Liver (tissue), 9 donors: ENCODE measurements around the gene NUDT12. TPM values are rescaled to one million over a fixed set of nuclear protein-coding genes. Genes with fewer than 3 reads are reported as not detected.

Source experiments
- DNase-seq: peaks from one replicate; pipeline ENCODE4 v3.0.0-alpha.2; 2017; ENCODE audit warnings: low spot score
- H3K27ac ChIP-seq, 2 donors: one replicate each; pipeline ENCODE4 v1.7.0; 2013; ENCODE audit warnings: inconsistent platforms in 2 of 2, low read length in 2 of 2, control low read depth in 1 of 2, low read depth in 1 of 2, mild to moderate bottlenecking in 1 of 2
- H3K27me3 ChIP-seq, 4 donors: one replicate each; pipeline versions ENCODE4 v1.6.1 to v1.7.0; 2013; ENCODE audit warnings: low read length in 3 of 4, inconsistent platforms in 1 of 4, mild to moderate bottlenecking in 1 of 4, moderate library complexity in 1 of 4; ENCODE audit not compliant: control insufficient read depth in 4 of 4, insufficient read depth in 4 of 4
- H3K36me3 ChIP-seq, 4 donors: one replicate each; pipeline versions ENCODE4 v1.6.1 to v1.7.0; 2013; ENCODE audit warnings: low read length in 3 of 4, mild to moderate bottlenecking in 3 of 4, low read depth in 1 of 4, moderate library complexity in 1 of 4; ENCODE audit not compliant: control insufficient read depth in 4 of 4, insufficient read depth in 3 of 4
- H3K4me1 ChIP-seq, 4 donors: one replicate each; pipeline versions ENCODE4 v1.6.1 to v1.7.0; 2013; ENCODE audit warnings: low read length in 3 of 4, mild to moderate bottlenecking in 3 of 4, moderate library complexity in 1 of 4; ENCODE audit not compliant: control insufficient read depth in 4 of 4, insufficient read depth in 4 of 4
- H3K4me3 ChIP-seq, 3 donors: one replicate each; pipeline versions ENCODE4 v1.6.1 to v1.7.0; 2013; ENCODE audit warnings: low read length in 3 of 3, control low read depth in 1 of 3, low read depth in 1 of 3, mild to moderate bottlenecking in 1 of 3
- H3K9ac ChIP-seq, 2 donors: one replicate each; pipeline ENCODE4 v1.7.0; 2013; ENCODE audit warnings: low read length in 2 of 2, mild to moderate bottlenecking in 2 of 2, moderate library complexity in 2 of 2, control low read depth in 1 of 2, low read depth in 1 of 2
- H3K9me3 ChIP-seq, 4 donors: one replicate each; pipeline versions ENCODE4 v1.6.1 to v1.7.0; 2013; ENCODE audit warnings: low read length in 3 of 4; ENCODE audit not compliant: control insufficient read depth in 4 of 4
- ATF3 ChIP-seq: IDR thresholded peaks from 2 replicates; pipeline ENCODE4 v1.6.1; 2016; ENCODE audit warnings: antibody characterized with exemption
- CTCF ChIP-seq: fragments of 150-350 bp; IDR thresholded peaks from 2 replicates; pipeline ENCODE4 v1.5.1; 2017; ENCODE audit warnings: improper control_type of control experiment, low read depth, low read length; ENCODE audit not compliant: missing input control
- EGR1 ChIP-seq, 2 donors: IDR thresholded peaks; 2 replicates each; pipeline ENCODE4 v1.6.1; 2016 to 2018; ENCODE audit warnings: antibody characterized with exemption in 2 of 2, low read depth in 2 of 2
- FOXA1 ChIP-seq: IDR thresholded peaks from 2 replicates; pipeline ENCODE4 v1.6.1; 2016; ENCODE audit warnings: antibody characterized with exemption
- FOXA2 ChIP-seq: IDR thresholded peaks from 2 replicates; pipeline ENCODE4 v1.6.1; 2016; ENCODE audit warnings: antibody characterized with exemption
- GABPA ChIP-seq, 2 donors: IDR thresholded peaks in 1 of 2; conservative IDR thresholded peaks in 1 of 2; 2 replicates each; pipeline ENCODE4 v1.6.1; 2016; ENCODE audit warnings: antibody characterized with exemption in 2 of 2, mild to moderate bottlenecking in 1 of 2, moderate library complexity in 1 of 2
- HNF4A ChIP-seq, 2 donors: conservative IDR thresholded peaks; 2 replicates each; pipeline ENCODE4 v1.6.1; 2016; ENCODE audit warnings: antibody characterized with exemption in 2 of 2, mild to moderate bottlenecking in 2 of 2
- HNF4G ChIP-seq: IDR thresholded peaks from 2 replicates; pipeline ENCODE4 v1.6.1; 2016; ENCODE audit warnings: antibody characterized with exemption
- JUND ChIP-seq, 2 donors: IDR thresholded peaks; 2 replicates each; pipeline ENCODE4 v1.6.1; 2016; ENCODE audit warnings: antibody characterized with exemption in 2 of 2
- MAX ChIP-seq: IDR thresholded peaks from 2 replicates; pipeline ENCODE4 v1.6.1; 2016; ENCODE audit warnings: antibody characterized with exemption
- NR2F2 ChIP-seq: IDR thresholded peaks from 2 replicates; pipeline ENCODE4 v1.6.1; 2016; ENCODE audit warnings: antibody characterized with exemption
- RAD21 ChIP-seq, 2 donors: IDR thresholded peaks; 2 replicates each; pipeline ENCODE4 v1.6.1; 2016; ENCODE audit warnings: antibody characterized with exemption in 2 of 2, mild to moderate bottlenecking in 2 of 2
- REST ChIP-seq: IDR thresholded peaks from 2 replicates; pipeline ENCODE4 v1.6.1; 2016; ENCODE audit warnings: antibody characterized with exemption, mild to moderate bottlenecking
- RXRA ChIP-seq, 2 donors: IDR thresholded peaks; 2 replicates each; pipeline ENCODE4 v1.6.1; 2017 to 2018; ENCODE audit warnings: antibody characterized with exemption in 2 of 2, mild to moderate bottlenecking in 1 of 2
- SP1 ChIP-seq: IDR thresholded peaks from 2 replicates; pipeline ENCODE4 v1.6.1; 2018; ENCODE audit warnings: antibody characterized with exemption, mild to moderate bottlenecking
- TAF1 ChIP-seq: conservative IDR thresholded peaks from 2 replicates; pipeline ENCODE4 v1.6.1; 2016; ENCODE audit warnings: antibody characterized with exemption, mild to moderate bottlenecking
- YY1 ChIP-seq: IDR thresholded peaks from 2 replicates; pipeline ENCODE4 v1.6.1; 2016; ENCODE audit warnings: antibody characterized with exemption, mild to moderate bottlenecking
- ZBTB33 ChIP-seq: IDR thresholded peaks from 2 replicates; pipeline ENCODE4 v1.6.1; 2016; ENCODE audit warnings: antibody characterized with exemption
- WGBS: extraction: QIAGEN DNeasy Blood & Tissue Kit; methylation state at CpG from one replicate; pipeline ENCODE4 v1.1.7; 2013; 5-methylcytosine and 5-hydroxymethylcytosine counted together
- polyA plus RNA-seq, 2 donors: library from polyadenylated mRNA; stranded (reverse) in 1 of 2; unstranded in 1 of 2; fragments of 200-250 nt in 1 of 2; fragments of >200 nt in 1 of 2; fragmentation: Nextera tagmentation in 1 of 2; extraction: Ambion mirVana in 1 of 2; gene quantifications; one replicate each; pipeline versions ENCODE4 v1.2.1 to v1.2.3, GENCODE V29; 2013 to 2015
- total RNA-seq, 2 donors: library from RNA; depleted of rRNA; stranded (reverse); fragments of >200 nt; gene quantifications; one replicate each; pipeline ENCODE4 v1.2.3, GENCODE V29; 2014
- donor health status: healthy.
- donor health status: healthy.
- donor health status: healthy.
- donor health status: healthy.
- donor health status: healthy.

Gene NUDT12
- total and polyA plus RNA-seq, 4 donors, result 8.6 to 19.0 (median 13.3) TPM

- Histone ChIP-seq H3K9me3 (no peaks in the 10 kb centered on the region), H3K36me3 (no peaks in the 10 kb centered on the region), H3K27ac (no peak overlapping the region), H3K4me1 (peaks cover 1 to 31% (median 27%) of the 10 kb centered on the region in 4 donors), H3K9ac (no peak overlapping the region), H3K27me3 (no peaks in the 10 kb centered on the region), H3K4me3 (no peak overlapping the region)
- 26% methylated on average over 1 of the region's 1 CpG for WGBS
- no peak for TF ChIP-seq CTCF
- DNase-seq, result no peak
Observed at GRCh38 chr5:103600086-103600485, 37.5 kb upstream of the NUDT12 start.

GRCh38 chr5:103598997-103599566 lies 36.5 kb upstream of the NUDT12 start:
- Histone ChIP-seq H3K4me3 (no peak overlapping the region), H3K36me3 (no peaks in the 10 kb centered on the region), H3K9ac (no peak overlapping the region), H3K27ac (no peak overlapping the region), H3K4me1 (peaks cover 1 to 31% (median 27%) of the 10 kb centered on the region in 4 donors), H3K9me3 (no peaks in the 10 kb centered on the region), H3K27me3 (no peaks in the 10 kb centered on the region)
- no peak for DNase-seq
- TF ChIP-seq HNF4G (no peak), RAD21 (IDR thresholded peaks at IDR 0.05) (no peak), TAF1 (no peak), GABPA (IDR thresholded peaks at IDR 0.05 in 1 of 2, conservative IDR thresholded peaks at IDR 0.05 in 1 of 2) (no peak), NR2F2 (no peak)
- 90% methylated on average over 3 of the region's 3 CpGs for WGBS

GRCh38 chr5:103590221-103590620 lies 27.6 kb upstream of the NUDT12 start:
- TF ChIP-seq TAF1 (no peak), FOXA2 (no peak), ZBTB33 (no peak), RAD21 (IDR thresholded peaks at IDR 0.05) (no peak), JUND (IDR thresholded peaks at IDR 0.05) (no peak), RXRA (IDR thresholded peaks at IDR 0.05) (no peak), FOXA1 (no peak), MAX (no peak), HNF4A (conservative IDR thresholded peaks at IDR 0.05) (no peak), EGR1 (IDR thresholded peaks at IDR 0.05; ENCODE audit: low read depth in 2 of 2) (no peak), HNF4G (no peak), REST (no peak), SP1 (no peak), YY1 (no peak), CTCF (no peak), NR2F2 (no peak), ATF3 (no peak), GABPA (IDR thresholded peaks at IDR 0.05 in 1 of 2, conservative IDR thresholded peaks at IDR 0.05 in 1 of 2) (no peak)
- Histone ChIP-seq H3K9ac (no peak overlapping the region), H3K9me3 (no peaks in the 10 kb centered on the region), H3K27me3 (no peaks in the 10 kb centered on the region), H3K4me3 (no peak overlapping the region), H3K27ac (no peak overlapping the region), H3K4me1 (peaks cover 0 to 5% (median 0%) of the 10 kb centered on the region in 4 donors), H3K36me3 (no peaks in the 10 kb centered on the region)
- WGBS, result 62% methylated on average over 3 of the region's 3 CpGs
- no peak for DNase-seq
